Right lobe of liver (tissue), 4 donors: ENCODE results near the gene DPY19L1.

Experiments used
- CTCF ChIP-seq, 4 donors: fragments of 200-600 bp in 3 of 4; fragments of 450-650 bp in 1 of 4; IDR thresholded peaks; one replicate each; pipeline versions ENCODE4 v1.5.1 to v1.8.0; 2016 to 2022; ENCODE audit warnings: antibody characterized with exemption in 4 of 4, mild to moderate bottlenecking in 2 of 4
- POLR2A ChIP-seq: fragments of 450-650 bp; IDR thresholded peaks from one replicate; pipeline ENCODE4 v1.6.1; 2017; ENCODE audit warnings: antibody characterized with exemption, mild to moderate bottlenecking
- donor health status: DM: no; HTN: no; CAD: no.
- donor health status: DM: no; HTN: no; CAD: no.
- donor health status: DM: no; HTN: yes; CAD: no.

GRCh38 chr7:35024298-35024697 lies 13.0 kb downstream of the DPY19L1 start:
- no peak for TF ChIP-seq CTCF (IDR thresholded peaks at IDR 0.05)
- no peak for TF ChIP-seq POLR2A
